MCF 10A (cell line): ENCODE data around the gene RIN1. TPM values are rescaled to one million over a fixed set of nuclear protein-coding genes. Genes with fewer than 3 reads are reported as not detected.
A peak's percentile ranks its signal among the peaks of the same experiment; 100 is the strongest.
"Not testable (repeated sequence)": the region's sequence is repeated elsewhere in the genome, so short reads cannot be mapped to it uniquely, and the experiment has no call there.

Source experiments
- BruUV-seq: library from RNA; stranded (reverse); fragments of 400-500 nt; replicated peaks from 2 replicates; lab custom pipeline; 2021; lab: Mats Ljungman, UMichigan
- CTCF ChIA-PET: fragments of 300-600 bp; sonication (Branson Sonifier 250); formaldehyde crosslinking; extraction: SDS; loops from one replicate; lab custom pipeline; 2021; ENCODE audit warnings: antibody characterized with exemption, inconsistent platforms; lab: Yijun Ruan, JAX
- POLR2A ChIA-PET: fragments of 300-600, 350-650 bp; sonication (Branson Sonifier 250); formaldehyde crosslinking; extraction: SDS; loops from one replicate; lab custom pipeline; 2020; ENCODE audit warnings: antibody characterized with exemption, inconsistent platforms; lab: Yijun Ruan, JAX
- DNase-seq: peaks from one replicate; pipeline ENCODE4 v3.0.0-alpha.2; 2018; ENCODE audit not compliant: unreplicated experiment
- H3K27ac Mint-ChIP-seq: one replicate; pipeline ENCODE4 v1.8.0; 2022; ENCODE audit warnings: mild to moderate bottlenecking, low read depth, mixed read lengths; ENCODE audit not compliant: unreplicated experiment
- H3K27me3 Mint-ChIP-seq: one replicate; pipeline ENCODE4 v1.8.0; 2022; ENCODE audit warnings: mixed read lengths; ENCODE audit not compliant: insufficient read depth, unreplicated experiment
- H3K36me3 Mint-ChIP-seq: one replicate; pipeline ENCODE4 v1.8.0; 2022; ENCODE audit warnings: mild to moderate bottlenecking, moderate library complexity, mixed read lengths; ENCODE audit not compliant: insufficient read depth, unreplicated experiment
- H3K4me1 Mint-ChIP-seq: one replicate; pipeline ENCODE4 v1.8.0; 2022; ENCODE audit warnings: mixed read lengths; ENCODE audit not compliant: insufficient read depth, unreplicated experiment
- H3K4me3 Mint-ChIP-seq: one replicate; pipeline ENCODE4 v1.8.0; 2022; ENCODE audit warnings: mild to moderate bottlenecking, moderate library complexity, mixed read lengths; ENCODE audit not compliant: unreplicated experiment
- H3K9me3 Mint-ChIP-seq: one replicate; pipeline ENCODE4 v1.8.0; 2022; ENCODE audit warnings: mixed read lengths; ENCODE audit not compliant: unreplicated experiment
- intact Hi-C: fragments of 100-400 bp; cut with micrococcal nuclease; formaldehyde crosslinking; loops from 2 replicates; pipeline ENCODE4 v1.14.1; 2022
- total RNA-seq: library from RNA; stranded (reverse); gene quantifications from 2 replicates; pipeline ENCODE4 v1.2.3, GENCODE V29; 2022
- TF ChIP-seq, protein P1 (sequence below): fragments of 200-600 bp; IDR thresholded peaks from one replicate; pipeline ENCODE4 v1.8.0; 2022; ENCODE audit warnings: antibody characterized with exemption, mild to moderate bottlenecking; ENCODE audit not compliant: unreplicated experiment

The RIN1 gene
- total RNA-seq, 1 experiment from 2014 or later: 50.2 TPM

DNA sequence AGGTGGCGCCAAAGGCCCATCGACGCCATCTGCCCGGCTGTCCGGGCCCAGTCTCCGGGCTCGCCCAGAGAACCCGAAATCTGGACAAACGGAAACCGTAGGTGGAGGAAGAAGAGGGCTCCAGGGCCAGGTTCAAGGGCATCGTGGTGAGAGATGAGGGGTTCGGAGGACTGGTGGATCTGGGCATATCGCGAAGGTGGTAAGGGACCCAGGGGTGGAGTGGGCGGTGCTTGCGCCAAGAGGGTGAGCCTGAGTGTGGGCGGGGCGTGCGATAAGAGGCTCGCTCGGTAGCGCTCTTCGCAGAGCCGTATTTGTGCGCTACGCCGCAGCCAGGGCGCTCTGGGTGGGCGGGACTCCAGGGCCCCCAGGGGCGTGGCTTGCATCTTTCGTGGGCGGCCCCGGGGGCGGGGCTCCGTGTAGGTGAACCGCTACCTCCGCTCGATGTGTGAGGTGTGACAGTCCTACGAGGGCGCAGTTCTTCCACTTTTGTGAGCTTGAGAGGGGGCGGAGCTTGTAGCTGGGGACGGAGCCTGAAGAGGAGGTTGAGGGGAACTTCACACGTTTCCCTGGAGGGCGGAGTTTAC, 24.2 kb downstream of the RIN1 start:
- peak; percentile 92 for DNase-seq
- peak overlapping the region; percentile 79 for H3K4me3 Mint-ChIP-seq
- H3K36me3 Mint-ChIP-seq: no peaks in the 10 kb centered on the region
- BruUV-seq: no TSS peak
- no peaks in the 10 kb centered on the region for H3K27me3 Mint-ChIP-seq
- TF ChIP-seq, protein P1, sequence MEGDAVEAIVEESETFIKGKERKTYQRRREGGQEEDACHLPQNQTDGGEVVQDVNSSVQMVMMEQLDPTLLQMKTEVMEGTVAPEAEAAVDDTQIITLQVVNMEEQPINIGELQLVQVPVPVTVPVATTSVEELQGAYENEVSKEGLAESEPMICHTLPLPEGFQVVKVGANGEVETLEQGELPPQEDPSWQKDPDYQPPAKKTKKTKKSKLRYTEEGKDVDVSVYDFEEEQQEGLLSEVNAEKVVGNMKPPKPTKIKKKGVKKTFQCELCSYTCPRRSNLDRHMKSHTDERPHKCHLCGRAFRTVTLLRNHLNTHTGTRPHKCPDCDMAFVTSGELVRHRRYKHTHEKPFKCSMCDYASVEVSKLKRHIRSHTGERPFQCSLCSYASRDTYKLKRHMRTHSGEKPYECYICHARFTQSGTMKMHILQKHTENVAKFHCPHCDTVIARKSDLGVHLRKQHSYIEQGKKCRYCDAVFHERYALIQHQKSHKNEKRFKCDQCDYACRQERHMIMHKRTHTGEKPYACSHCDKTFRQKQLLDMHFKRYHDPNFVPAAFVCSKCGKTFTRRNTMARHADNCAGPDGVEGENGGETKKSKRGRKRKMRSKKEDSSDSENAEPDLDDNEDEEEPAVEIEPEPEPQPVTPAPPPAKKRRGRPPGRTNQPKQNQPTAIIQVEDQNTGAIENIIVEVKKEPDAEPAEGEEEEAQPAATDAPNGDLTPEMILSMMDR: peak; percentile 97
- no peaks in the 10 kb centered on the region for H3K9me3 Mint-ChIP-seq
- peak overlapping the region; percentile 81 for H3K27ac Mint-ChIP-seq
- CTCF ChIA-PET: interaction anchor here (0.6 to 5.5 kb wide), 36 partner anchors 9 to 1897 kb away, joined by 3 to 48 read pairs (median 4); partner anchors contain the start of genes BRMS1, MRPL11, NPAS4 and RIN1
- POLR2A ChIA-PET: interaction anchor here (0.6 to 3.5 kb wide), 27 partner anchors 8 to 934 kb away, joined by 3 to 45 read pairs (median 4); partner anchors contain the start of genes B4GAT1, BRMS1, DPP3 and RAB1B
- H3K4me1 Mint-ChIP-seq: peaks cover 12% of the 10 kb centered on the region
- intact Hi-C loops: loop anchor here (1.0 to 2.0 kb wide), 6 partner anchors 16 to 127 kb away; partner anchors contain the start of genes MRPL11, RIN1 and YIF1A

DNA sequence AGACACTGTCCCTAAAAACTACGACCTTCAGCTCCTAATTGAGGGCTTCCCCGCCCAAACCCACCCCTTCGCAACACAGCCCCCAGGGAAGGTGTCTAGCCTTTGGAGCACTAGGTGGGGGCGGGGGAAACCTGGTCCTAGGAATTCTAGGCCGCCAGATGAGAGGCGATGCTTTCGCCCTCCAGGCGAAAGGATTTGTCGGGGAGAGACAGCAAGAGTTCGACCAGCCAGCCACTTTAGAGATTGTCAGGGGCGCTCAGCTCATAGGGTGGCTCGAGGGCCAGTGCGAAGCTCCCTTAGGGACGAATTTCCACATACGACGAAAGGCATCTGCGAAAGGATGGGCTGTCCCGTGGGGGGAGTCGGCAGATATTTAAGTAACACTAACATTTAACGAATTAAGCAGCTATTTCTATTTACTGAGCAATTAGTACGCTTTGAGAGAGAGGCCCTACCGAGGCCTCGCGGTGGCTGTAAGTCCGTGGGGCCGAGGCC, 24.7 kb downstream of the RIN1 start:
- POLR2A ChIA-PET: interaction anchor here (0.9 to 3.5 kb wide), 13 partner anchors 13 to 308 kb away, joined by 3 to 45 read pairs (median 6); partner anchors contain the start of genes BRMS1, RIN1, SLC29A2 and YIF1A
- intact Hi-C loops: loop anchor here (1.0 kb wide), 1 partner anchor 78 kb away; no protein-coding TSS in a partner anchor
- Mint-ChIP-seq H3K36me3 (no peaks in the 10 kb centered on the region), H3K9me3 (no peaks in the 10 kb centered on the region), H3K27me3 (no peaks in the 10 kb centered on the region), H3K4me3 (peak overlapping the region; percentile 79), H3K4me1 (peaks cover 12% of the 10 kb centered on the region), H3K27ac (peak overlapping the region; percentile 81)
- CTCF ChIA-PET: interaction anchor here (0.6 to 5.5 kb wide), 32 partner anchors 9 to 1897 kb away, joined by 3 to 48 read pairs (median 5); partner anchors contain the start of genes BRMS1, MRPL11, NPAS4 and RIN1
- TF ChIP-seq, protein P1: no peak
- DNase-seq: no peak
- BruUV-seq: no TSS peak

DNA sequence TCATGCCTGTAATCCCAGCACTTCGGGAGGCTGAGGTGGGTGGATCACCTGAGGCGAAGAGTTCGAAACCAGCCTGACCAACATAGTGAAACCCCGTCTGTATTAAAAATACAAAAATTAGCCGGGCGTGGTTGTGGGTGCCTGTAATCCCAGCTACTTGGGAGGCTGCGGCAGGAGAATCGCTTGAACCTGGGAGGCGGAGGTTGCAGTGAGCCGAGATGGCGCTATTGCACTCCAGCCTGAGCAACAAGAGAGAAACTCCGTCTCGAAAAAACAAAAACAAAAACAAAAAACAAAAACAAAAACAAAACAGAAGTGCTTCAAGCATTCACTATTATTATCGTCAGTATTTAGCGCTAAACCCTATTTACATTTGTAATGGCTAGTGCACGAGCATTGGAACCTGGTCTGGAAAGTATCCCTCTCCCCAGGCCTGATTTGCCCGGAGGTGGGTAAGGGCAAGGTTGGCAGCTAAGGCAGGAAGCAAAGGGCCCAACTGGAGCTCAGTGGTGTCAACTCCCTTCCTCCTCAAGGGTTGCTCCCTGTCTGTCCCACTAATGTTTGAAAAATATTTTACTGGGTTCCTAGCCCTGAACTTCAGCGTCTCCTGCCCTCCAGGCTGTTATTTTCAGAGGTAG, 25.3 kb downstream of the RIN1 start:
- not testable (repeated sequence) for DNase-seq, BruUV-seq, H3K9me3 Mint-ChIP-seq, H3K36me3 Mint-ChIP-seq, H3K4me3 Mint-ChIP-seq, H3K27me3 Mint-ChIP-seq
- CTCF ChIA-PET: interaction anchor here (0.6 to 5.5 kb wide), 27 partner anchors 9 to 606 kb away, joined by 3 to 48 read pairs (median 6); partner anchors contain the start of genes BRMS1, MRPL11 and RIN1
- Mint-ChIP-seq H3K27ac (peak overlapping the region; percentile 81), H3K4me1 (peaks cover 12% of the 10 kb centered on the region)
- intact Hi-C loops: loop anchor here (1.0 kb wide), 1 partner anchor 78 kb away; no protein-coding TSS in a partner anchor
- POLR2A ChIA-PET: interaction anchor here (0.9 to 3.5 kb wide), 12 partner anchors 14 to 78 kb away, joined by 3 to 45 read pairs (median 7); partner anchors contain the start of genes BRMS1, RIN1, SLC29A2 and YIF1A

DNA sequence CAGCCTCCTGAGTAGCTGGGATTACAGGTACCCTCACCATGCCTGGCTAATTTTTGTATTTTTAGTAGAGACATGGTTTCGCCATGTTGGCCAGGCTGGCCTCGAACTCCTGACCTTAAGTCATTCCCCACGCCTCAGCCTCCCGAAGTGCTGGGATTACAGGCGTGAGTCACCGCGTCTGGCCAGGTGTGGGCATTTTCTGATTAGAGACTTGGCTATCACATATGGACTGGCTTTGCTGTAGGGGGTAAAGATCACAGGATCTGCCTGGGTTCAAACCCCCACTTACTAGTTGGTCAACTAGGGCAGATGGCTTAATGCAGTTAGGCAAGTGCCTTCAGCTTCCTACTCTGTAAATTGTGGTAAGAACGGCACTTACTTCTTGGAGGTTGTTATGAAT, 25.9 kb downstream of the RIN1 start:
- no peaks in the 10 kb centered on the region for H3K36me3 Mint-ChIP-seq
- H3K27ac Mint-ChIP-seq: no peak overlapping the region
- BruUV-seq: no TSS peak
- H3K4me3 Mint-ChIP-seq: no peak overlapping the region
- H3K9me3 Mint-ChIP-seq: no peaks in the 10 kb centered on the region
- DNase-seq: no peak
- POLR2A ChIA-PET: interaction anchor here (0.9 to 3.4 kb wide), 4 partner anchors 20 to 34 kb away, joined by 3 to 19 read pairs (median 3); partner anchors contain the start of genes BRMS1 and YIF1A
- intact Hi-C loops: no loop called here
- H3K4me1 Mint-ChIP-seq: peaks cover 8% of the 10 kb centered on the region
- CTCF ChIA-PET: interaction anchor here (0.7 to 5.5 kb wide), 6 partner anchors 22 to 79 kb away, joined by 3 to 48 read pairs (median 5); partner anchors contain the start of gene RIN1
- no peaks in the 10 kb centered on the region for H3K27me3 Mint-ChIP-seq
- TF ChIP-seq, protein P1: no peak
